ENCODE data around the gene GTPBP10.
"Not testable (repeated sequence)": the region's sequence is repeated elsewhere in the genome, so short reads cannot be mapped to it uniquely, and the experiment has no call there.

GTPBP10 gene

DNA sequence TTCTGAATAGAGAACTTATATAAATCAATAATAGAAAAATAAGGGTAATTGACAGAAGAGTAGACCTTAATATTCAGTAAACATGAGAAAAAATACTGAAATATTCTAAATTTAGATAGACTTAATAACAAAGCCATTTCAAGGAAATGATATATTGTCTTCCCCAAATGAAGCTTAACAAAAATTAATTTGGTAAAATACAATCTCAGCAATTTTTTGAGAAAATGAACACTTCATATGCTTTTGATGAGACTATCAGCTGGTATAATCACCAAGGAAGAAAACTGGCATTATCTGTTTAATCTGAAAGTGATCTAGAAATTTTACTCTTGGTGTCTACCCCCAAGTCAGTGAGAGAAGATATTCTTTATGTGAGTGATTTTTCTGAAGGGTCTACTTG lies 23.7 kb upstream of the GTPBP10 start:
- Histone ChIP-seq H3K4me2 (ENCODE audit: insufficient read depth, low read length) (no peak overlapping the region), H3K9me3 (ENCODE audit: insufficient read depth, low read length, severe bottlenecking) (no peaks in the 10 kb centered on the region), H2AFZ (ENCODE audit: low read depth, low read length) (no peak overlapping the region), H3K4me3 (ENCODE audit: low read depth in 1 of 2, low read length in 2 of 2) (no peak overlapping the region), H3K79me2 (ENCODE audit: insufficient read depth, low read length) (no peaks in the 10 kb centered on the region), H3K4me1 (ENCODE audit: insufficient read depth, low read length) (no peaks in the 10 kb centered on the region), H3K27me3 (ENCODE audit: insufficient read depth, low read length, poor library complexity) (no peaks in the 10 kb centered on the region), H3K9ac (ENCODE audit: low read depth, low read length) (no peak overlapping the region), H4K20me1 (ENCODE audit: insufficient read depth, low read length) (no peaks in the 10 kb centered on the region), H3K27ac (ENCODE audit: low read length) (no peak overlapping the region), H3K36me3 (ENCODE audit: insufficient read depth, low read length) (no peaks in the 10 kb centered on the region)
- TF ChIP-seq, protein P1, sequence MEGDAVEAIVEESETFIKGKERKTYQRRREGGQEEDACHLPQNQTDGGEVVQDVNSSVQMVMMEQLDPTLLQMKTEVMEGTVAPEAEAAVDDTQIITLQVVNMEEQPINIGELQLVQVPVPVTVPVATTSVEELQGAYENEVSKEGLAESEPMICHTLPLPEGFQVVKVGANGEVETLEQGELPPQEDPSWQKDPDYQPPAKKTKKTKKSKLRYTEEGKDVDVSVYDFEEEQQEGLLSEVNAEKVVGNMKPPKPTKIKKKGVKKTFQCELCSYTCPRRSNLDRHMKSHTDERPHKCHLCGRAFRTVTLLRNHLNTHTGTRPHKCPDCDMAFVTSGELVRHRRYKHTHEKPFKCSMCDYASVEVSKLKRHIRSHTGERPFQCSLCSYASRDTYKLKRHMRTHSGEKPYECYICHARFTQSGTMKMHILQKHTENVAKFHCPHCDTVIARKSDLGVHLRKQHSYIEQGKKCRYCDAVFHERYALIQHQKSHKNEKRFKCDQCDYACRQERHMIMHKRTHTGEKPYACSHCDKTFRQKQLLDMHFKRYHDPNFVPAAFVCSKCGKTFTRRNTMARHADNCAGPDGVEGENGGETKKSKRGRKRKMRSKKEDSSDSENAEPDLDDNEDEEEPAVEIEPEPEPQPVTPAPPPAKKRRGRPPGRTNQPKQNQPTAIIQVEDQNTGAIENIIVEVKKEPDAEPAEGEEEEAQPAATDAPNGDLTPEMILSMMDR (IDR thresholded peaks at IDR 0.05; ENCODE audit: borderline replicate concordance, extremely low read depth, low read length, poor library complexity, severe bottlenecking) = no peak
- no peak for TF ChIP-seq EZH2 (IDR thresholded peaks at IDR 0.05; ENCODE audit: borderline replicate concordance, low read depth, low read length, severe bottlenecking)
- ATAC-seq (ENCODE audit: insufficient read depth, low read depth) (no peak), DNase-seq (no peak)

DNA sequence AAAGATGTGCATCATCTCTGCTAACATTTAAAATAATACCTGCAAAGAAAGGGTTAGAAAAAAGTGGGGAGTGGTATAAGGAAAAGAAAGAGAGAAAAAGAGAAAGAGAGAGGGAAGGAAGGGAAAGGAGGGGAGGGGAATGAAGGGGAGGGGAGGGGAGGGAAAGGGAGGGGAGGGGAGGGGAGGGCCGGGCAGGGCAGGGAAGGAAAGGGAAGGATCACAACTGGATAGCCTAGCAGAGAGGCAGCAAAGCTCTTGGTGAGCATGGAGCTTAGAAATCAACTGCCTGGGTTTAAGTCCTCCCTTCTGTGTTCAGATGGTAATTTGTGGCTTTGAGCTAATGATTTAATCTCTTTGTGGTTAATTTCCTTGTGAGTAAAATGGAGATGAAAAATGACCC lies 20.0 kb upstream of the GTPBP10 start:
- no peaks in the 10 kb centered on the region for H3K36me3 ChIP-seq (ENCODE audit: insufficient read depth, low read length)
- TF ChIP-seq, protein P1 (IDR thresholded peaks at IDR 0.05; ENCODE audit: borderline replicate concordance, extremely low read depth, low read length, poor library complexity, severe bottlenecking) = no peak
- TF ChIP-seq EZH2 (IDR thresholded peaks at IDR 0.05; ENCODE audit: borderline replicate concordance, low read depth, low read length, severe bottlenecking) = no peak
- H3K4me3 ChIP-seq (ENCODE audit: low read depth in 1 of 2, low read length in 2 of 2) = no peak overlapping the region
- no peak overlapping the region for H3K4me2 ChIP-seq (ENCODE audit: insufficient read depth, low read length)
- H3K9ac ChIP-seq (ENCODE audit: low read depth, low read length) = no peak overlapping the region
- ATAC-seq (ENCODE audit: insufficient read depth, low read depth) = no peak
- no peaks in the 10 kb centered on the region for H3K9me3 ChIP-seq (ENCODE audit: insufficient read depth, low read length, severe bottlenecking)
- no peaks in the 10 kb centered on the region for H3K79me2 ChIP-seq (ENCODE audit: insufficient read depth, low read length)
- DNase-seq = no peak
- no peaks in the 10 kb centered on the region for H3K4me1 ChIP-seq (ENCODE audit: insufficient read depth, low read length)
- H3K27me3 ChIP-seq (ENCODE audit: insufficient read depth, low read length, poor library complexity) = no peaks in the 10 kb centered on the region
- no peak overlapping the region for H2AFZ ChIP-seq (ENCODE audit: low read depth, low read length)
- no peak overlapping the region for H3K27ac ChIP-seq (ENCODE audit: low read length)
- H4K20me1 ChIP-seq (ENCODE audit: insufficient read depth, low read length) = no peaks in the 10 kb centered on the region

DNA sequence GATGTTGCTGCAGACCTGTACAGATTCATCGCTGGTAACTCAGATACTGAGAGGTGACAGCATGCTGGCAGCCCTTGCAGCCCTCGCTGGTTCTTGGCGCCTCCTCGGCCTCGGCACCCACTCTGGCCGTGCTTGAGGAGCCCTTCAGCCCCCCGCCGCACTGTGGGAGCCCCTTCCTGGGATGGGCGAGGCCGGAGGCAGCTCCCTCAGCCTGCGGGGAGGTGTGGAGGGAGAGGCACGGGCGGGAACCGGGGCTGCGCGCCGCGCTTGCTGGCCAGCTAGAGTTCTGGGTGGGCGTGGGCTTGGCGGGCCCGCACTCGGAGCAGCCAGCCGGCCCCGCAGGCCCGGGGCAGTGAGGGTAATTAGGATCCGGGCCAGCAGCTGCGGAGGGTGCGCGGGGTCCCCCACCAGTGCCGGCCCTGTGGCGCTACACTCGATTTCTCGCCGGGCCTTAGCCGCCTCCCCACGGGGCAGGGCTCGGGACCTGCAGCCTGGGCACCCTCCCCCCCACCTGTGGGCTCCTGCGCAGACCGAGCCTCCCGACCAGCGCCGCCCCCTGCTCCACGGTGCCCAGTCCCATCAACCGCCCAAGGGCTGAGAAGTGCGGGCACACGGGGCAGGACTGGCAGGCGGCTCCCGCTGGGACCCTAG lies 12.2 kb upstream of the GTPBP10 start:
- DNase-seq (no peak), ATAC-seq (ENCODE audit: insufficient read depth, low read depth) (no peak)
- TF ChIP-seq, protein P1 (IDR thresholded peaks at IDR 0.05; ENCODE audit: borderline replicate concordance, extremely low read depth, low read length, poor library complexity, severe bottlenecking) = no peak
- TF ChIP-seq EZH2 (IDR thresholded peaks at IDR 0.05; ENCODE audit: borderline replicate concordance, low read depth, low read length, severe bottlenecking) = no peak
- no peak overlapping the region for H3K9ac ChIP-seq (ENCODE audit: low read depth, low read length)
- H3K27ac ChIP-seq (ENCODE audit: low read length) = no peak overlapping the region
- no peaks in the 10 kb centered on the region for H3K27me3 ChIP-seq (ENCODE audit: insufficient read depth, low read length, poor library complexity)
- no peak overlapping the region for H2AFZ ChIP-seq (ENCODE audit: low read depth, low read length)
- H3K4me2 ChIP-seq (ENCODE audit: insufficient read depth, low read length) = no peak overlapping the region
- H3K36me3 ChIP-seq (ENCODE audit: insufficient read depth, low read length) = no peaks in the 10 kb centered on the region
- H3K79me2 ChIP-seq (ENCODE audit: insufficient read depth, low read length) = no peaks in the 10 kb centered on the region
- H4K20me1 ChIP-seq (ENCODE audit: insufficient read depth, low read length) = no peaks in the 10 kb centered on the region
- H3K4me1 ChIP-seq (ENCODE audit: insufficient read depth, low read length) = no peaks in the 10 kb centered on the region
- no peaks in the 10 kb centered on the region for H3K9me3 ChIP-seq (ENCODE audit: insufficient read depth, low read length, severe bottlenecking)
- no peak overlapping the region for H3K4me3 ChIP-seq (ENCODE audit: low read depth in 1 of 2, low read length in 2 of 2)

DNA sequence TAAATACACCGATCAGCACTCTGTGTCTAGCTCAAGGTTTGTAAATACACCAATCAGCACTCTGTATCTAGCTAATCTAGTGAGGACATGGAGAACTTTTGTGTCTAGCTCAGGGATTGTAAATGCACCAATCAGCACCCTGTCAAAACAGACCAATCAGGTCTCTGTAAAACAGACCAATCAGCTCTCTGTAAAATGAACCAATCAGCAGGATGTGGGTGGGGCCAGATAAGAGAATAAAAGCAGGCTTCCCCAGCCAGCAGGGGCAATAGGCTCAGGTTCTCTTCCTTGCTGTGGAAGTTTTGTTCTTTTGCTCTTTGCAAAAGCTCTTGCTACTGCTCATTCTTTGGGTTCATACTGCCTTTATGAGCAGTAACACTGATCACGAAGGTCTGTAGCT lies 11.6 kb upstream of the GTPBP10 start:
- not testable (repeated sequence) for H3K27me3 ChIP-seq (ENCODE audit: insufficient read depth, low read length, poor library complexity); H3K27ac ChIP-seq (ENCODE audit: low read length); H3K9ac ChIP-seq (ENCODE audit: low read depth, low read length); H4K20me1 ChIP-seq (ENCODE audit: insufficient read depth, low read length); H3K79me2 ChIP-seq (ENCODE audit: insufficient read depth, low read length); DNase-seq; H3K9me3 ChIP-seq (ENCODE audit: insufficient read depth, low read length, severe bottlenecking); H3K36me3 ChIP-seq (ENCODE audit: insufficient read depth, low read length); H3K4me3 ChIP-seq (ENCODE audit: low read depth in 1 of 2, low read length in 2 of 2); H3K4me2 ChIP-seq (ENCODE audit: insufficient read depth, low read length); ATAC-seq (ENCODE audit: insufficient read depth, low read depth); H3K4me1 ChIP-seq (ENCODE audit: insufficient read depth, low read length); H2AFZ ChIP-seq (ENCODE audit: low read depth, low read length)
